ENCODE data around the gene BBX.

Gene BBX

GRCh38 chr3:107522510-107523288 is at the start of gene BBX:
Gene BBX, plus strand, starts transcription at chr3:107522962. Its CDS starts 187,499 bp downstream, at chr3:107710461.
- peak; percentile 81 to 83 for DNase-seq (ENCODE audit: low read depth in 2 of 2)

- no peak for DNase-seq (ENCODE audit: low read depth in 2 of 2)
Measured at GRCh38 chr3:107476462-107476861, 46.3 kb upstream of the BBX start.

GRCh38 chr3:107487490-107487889 is 35.3 kb upstream of the BBX start:
- no peak for DNase-seq (ENCODE audit: low read depth in 2 of 2)

GRCh38 chr3:107488942-107489341 is 33.8 kb upstream of the BBX start:
- no peak for DNase-seq (ENCODE audit: low read depth in 2 of 2)

- DNase-seq (ENCODE audit: low read depth in 2 of 2): no peak
Measured at GRCh38 chr3:107493134-107493533, 29.6 kb upstream of the BBX start.

- DNase-seq (ENCODE audit: low read depth in 2 of 2): no peak
Measured at GRCh38 chr3:107496855-107497254, 25.9 kb upstream of the BBX start.

- no peak for DNase-seq (ENCODE audit: low read depth in 2 of 2)
Measured at GRCh38 chr3:107498646-107499045, 24.1 kb upstream of the BBX start.

- DNase-seq (ENCODE audit: low read depth in 2 of 2): no peak
Measured at GRCh38 chr3:107506458-107506857, 16.3 kb upstream of the BBX start.

- DNase-seq (ENCODE audit: low read depth in 2 of 2): no peak
Measured at GRCh38 chr3:107508331-107508730, 14.4 kb upstream of the BBX start.

GRCh38 chr3:107512108-107512507 is 10.7 kb upstream of the BBX start:
- DNase-seq (ENCODE audit: low read depth in 2 of 2): no peak

- no peak for DNase-seq (ENCODE audit: low read depth in 2 of 2)
Measured at GRCh38 chr3:107514453-107514852, 8.3 kb upstream of the BBX start.

GRCh38 chr3:107516475-107516874 is 6.3 kb upstream of the BBX start:
- no peak for DNase-seq (ENCODE audit: low read depth in 2 of 2)

- no peak for DNase-seq (ENCODE audit: low read depth in 2 of 2)
Measured at GRCh38 chr3:107520535-107520934, 2.2 kb upstream of the BBX start.

- DNase-seq (ENCODE audit: low read depth in 2 of 2): no peak
Measured at GRCh38 chr3:107521469-107522059, 1.2 kb upstream of the BBX start.

- DNase-seq (ENCODE audit: low read depth in 2 of 2): no peak
Measured at GRCh38 chr3:107523289-107523538, 452 bp downstream of the BBX start.

GRCh38 chr3:107523539-107524325 is 970 bp downstream of the BBX start:
- peak; percentile 29 to 46 for DNase-seq (ENCODE audit: low read depth in 2 of 2)

- no peak for DNase-seq (ENCODE audit: low read depth in 2 of 2)
Measured at GRCh38 chr3:107524326-107524840, 1.6 kb downstream of the BBX start.

- DNase-seq (ENCODE audit: low read depth in 2 of 2): peak; percentile 2 to 28
Measured at GRCh38 chr3:107524841-107525643, 2.3 kb downstream of the BBX start.

- peak; percentile 7 to 15 for DNase-seq (ENCODE audit: low read depth in 2 of 2)
Measured at GRCh38 chr3:107525644-107526305, 3.0 kb downstream of the BBX start.

GRCh38 chr3:107531917-107532469 is 9.2 kb downstream of the BBX start:
- DNase-seq (ENCODE audit: low read depth in 2 of 2): no peak

- DNase-seq (ENCODE audit: low read depth in 2 of 2): no peak
Measured at GRCh38 chr3:107540857-107541256, 18.1 kb downstream of the BBX start.
